RWPE2 (cell line): ENCODE measurements around the gene IQUB.

Experiments used
- ATAC-seq: fragments of 200-7000 bp; cut with Tn5 transposase; 3 replicates; pipeline ENCODE4 v1.9.1; 2021; ENCODE audit warnings: low read depth
- DNase-seq: peaks from one replicate; pipeline ENCODE4 v3.0.0-alpha.2; 2020; ENCODE audit warnings: low spot score
- H3K27ac ChIP-seq: fragments of 450-650 bp; 2 replicates; pipeline ENCODE4 v1.5.1; 2017; ENCODE audit warnings: mild to moderate bottlenecking; ENCODE audit not compliant: poor library complexity, severe bottlenecking
- H3K27me3 ChIP-seq: fragments of 250-450 bp; sonication (Bioruptor Pico); 2 replicates; pipeline ENCODE4 v1.5.1; 2021; ENCODE audit warnings: mild to moderate bottlenecking, moderate library complexity; ENCODE audit not compliant: insufficient read depth, poor library complexity, severe bottlenecking
- H3K36me3 ChIP-seq: fragments of 250-450 bp; sonication (Bioruptor Pico); 2 replicates; pipeline ENCODE4 v1.5.1; 2020; ENCODE audit warnings: low read depth, mild to moderate bottlenecking, moderate library complexity
- H3K4me1 ChIP-seq: fragments of 250-450 bp; sonication (Bioruptor Pico); 2 replicates; pipeline ENCODE4 v1.5.1; 2021; ENCODE audit warnings: mild to moderate bottlenecking, moderate library complexity; ENCODE audit not compliant: insufficient read depth, poor library complexity, severe bottlenecking
- H3K4me3 ChIP-seq: fragments of 250-450 bp; sonication (Bioruptor Pico); 2 replicates; pipeline ENCODE4 v1.5.1; 2021; ENCODE audit warnings: mild to moderate bottlenecking, moderate library complexity; ENCODE audit not compliant: severe bottlenecking
- H3K9me3 ChIP-seq: fragments of 250-450 bp; sonication (Bioruptor Pico); 2 replicates; pipeline ENCODE4 v1.5.1; 2021; ENCODE audit warnings: mild to moderate bottlenecking, moderate library complexity; ENCODE audit not compliant: severe bottlenecking
- CTCF ChIP-seq: fragments of 450-650 bp; IDR thresholded peaks from one replicate; pipeline ENCODE4 v1.5.1; 2017; ENCODE audit warnings: mild to moderate bottlenecking, moderate library complexity; ENCODE audit not compliant: poor library complexity, severe bottlenecking

IQUB gene

GRCh38 chr7:123548406-123548805 lies 14.0 kb upstream of the IQUB start:
- Histone ChIP-seq H3K36me3 (peaks cover 77% of the 10 kb centered on the region), H3K4me1 (peaks cover 3% of the 10 kb centered on the region), H3K27ac (no peak overlapping the region), H3K9me3 (no peaks in the 10 kb centered on the region), H3K27me3 (no peaks in the 10 kb centered on the region), H3K4me3 (no peak overlapping the region)
- ATAC-seq = no peak
- no peak for TF ChIP-seq CTCF
- no peak for DNase-seq

- ATAC-seq = no peak
Observed at GRCh38 chr7:123539871-123540270, 5.5 kb upstream of the IQUB start.

GRCh38 chr7:123538897-123539296 lies 4.5 kb upstream of the IQUB start:
- no peak for TF ChIP-seq CTCF
- Histone ChIP-seq H3K4me3 (no peak overlapping the region), H3K4me1 (peaks cover 16% of the 10 kb centered on the region), H3K27me3 (peaks cover 3% of the 10 kb centered on the region), H3K36me3 (peaks cover 11% of the 10 kb centered on the region), H3K27ac (peak overlapping the region; percentile 46), H3K9me3 (no peaks in the 10 kb centered on the region)
- no peak for ATAC-seq
- DNase-seq = no peak

More at GRCh38 chr7:123539871-123540270, 5.5 kb upstream of the IQUB start:
- DNase-seq = no peak
- Histone ChIP-seq H3K4me1 (peaks cover 16% of the 10 kb centered on the region), H3K9me3 (no peaks in the 10 kb centered on the region), H3K27ac (no peak overlapping the region), H3K4me3 (no peak overlapping the region), H3K36me3 (peaks cover 14% of the 10 kb centered on the region), H3K27me3 (no peaks in the 10 kb centered on the region)
- TF ChIP-seq CTCF = no peak

- Histone ChIP-seq H3K27ac (peak overlapping the region; percentile 46), H3K9me3 (no peaks in the 10 kb centered on the region), H3K4me1 (peaks cover 16% of the 10 kb centered on the region), H3K36me3 (peaks cover 7% of the 10 kb centered on the region; the same call in 1 of the 2 replicates), H3K27me3 (peaks cover 9% of the 10 kb centered on the region), H3K4me3 (no peak overlapping the region)
- DNase-seq (no peak), ATAC-seq (peak; percentile 62)
- TF ChIP-seq CTCF = no peak
Observed at GRCh38 chr7:123538189-123538714, 3.9 kb upstream of the IQUB start.

- Histone ChIP-seq H3K4me3 (no peak overlapping the region), H3K36me3 (peaks cover 7% of the 10 kb centered on the region; the same call in 1 of the 2 replicates), H3K27me3 (peaks cover 17% of the 10 kb centered on the region), H3K27ac (peak overlapping the region; percentile 46), H3K9me3 (no peaks in the 10 kb centered on the region), H3K4me1 (peaks cover 16% of the 10 kb centered on the region)
- ATAC-seq (no peak), DNase-seq (no peak)
- TF ChIP-seq CTCF = peak; percentile 81
Observed at GRCh38 chr7:123537026-123537642, 2.7 kb upstream of the IQUB start.
